Body of pancreas (tissue), 4 donors: ENCODE data around the gene DIP2B.

Source experiments
- POLR2A ChIP-seq, 3 donors: fragments of 450-650 bp; IDR thresholded peaks; one replicate each; pipeline ENCODE4 v1.6.1; 2016; ENCODE audit warnings: antibody characterized with exemption in 3 of 3, mild to moderate bottlenecking in 2 of 3
- TF ChIP-seq, protein P1 (sequence below), 7 experiments: fragments of 450-650 bp in 4 of 7; fragments of 200-600 bp in 3 of 7; sonication (generic) in 3 of 7; IDR thresholded peaks; one replicate each; pipeline ENCODE4 v1.5.1; 2016 to 2019; ENCODE audit warnings: antibody characterized with exemption in 7 of 7

- no peak for TF ChIP-seq POLR2A (IDR thresholded peaks at IDR 0.05)
- TF ChIP-seq, protein P1, sequence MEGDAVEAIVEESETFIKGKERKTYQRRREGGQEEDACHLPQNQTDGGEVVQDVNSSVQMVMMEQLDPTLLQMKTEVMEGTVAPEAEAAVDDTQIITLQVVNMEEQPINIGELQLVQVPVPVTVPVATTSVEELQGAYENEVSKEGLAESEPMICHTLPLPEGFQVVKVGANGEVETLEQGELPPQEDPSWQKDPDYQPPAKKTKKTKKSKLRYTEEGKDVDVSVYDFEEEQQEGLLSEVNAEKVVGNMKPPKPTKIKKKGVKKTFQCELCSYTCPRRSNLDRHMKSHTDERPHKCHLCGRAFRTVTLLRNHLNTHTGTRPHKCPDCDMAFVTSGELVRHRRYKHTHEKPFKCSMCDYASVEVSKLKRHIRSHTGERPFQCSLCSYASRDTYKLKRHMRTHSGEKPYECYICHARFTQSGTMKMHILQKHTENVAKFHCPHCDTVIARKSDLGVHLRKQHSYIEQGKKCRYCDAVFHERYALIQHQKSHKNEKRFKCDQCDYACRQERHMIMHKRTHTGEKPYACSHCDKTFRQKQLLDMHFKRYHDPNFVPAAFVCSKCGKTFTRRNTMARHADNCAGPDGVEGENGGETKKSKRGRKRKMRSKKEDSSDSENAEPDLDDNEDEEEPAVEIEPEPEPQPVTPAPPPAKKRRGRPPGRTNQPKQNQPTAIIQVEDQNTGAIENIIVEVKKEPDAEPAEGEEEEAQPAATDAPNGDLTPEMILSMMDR (IDR thresholded peaks at IDR 0.05), result no peak
Observed at GRCh38 chr12:50727466-50727865, 222.7 kb downstream of the DIP2B start.
